MCF 10A (cell line): Measurements from ENCODE around the gene DEPDC7. TPM values are rescaled to one million over a fixed set of nuclear protein-coding genes. Genes with fewer than 3 reads are reported as not detected.

Experiments used
- BruUV-seq: library from RNA; stranded (reverse); fragments of 400-500 nt; replicated peaks from 2 replicates; lab custom pipeline; 2021; lab: Mats Ljungman, UMichigan
- CTCF ChIA-PET: fragments of 300-600 bp; sonication (Branson Sonifier 250); formaldehyde crosslinking; extraction: SDS; loops from one replicate; lab custom pipeline; 2021; ENCODE audit warnings: antibody characterized with exemption, inconsistent platforms; lab: Yijun Ruan, JAX
- POLR2A ChIA-PET: fragments of 300-600, 350-650 bp; sonication (Branson Sonifier 250); formaldehyde crosslinking; extraction: SDS; loops from one replicate; lab custom pipeline; 2020; ENCODE audit warnings: antibody characterized with exemption, inconsistent platforms; lab: Yijun Ruan, JAX
- DNase-seq: peaks from one replicate; pipeline ENCODE4 v3.0.0-alpha.2; 2018; ENCODE audit not compliant: unreplicated experiment
- H3K27ac Mint-ChIP-seq: one replicate; pipeline ENCODE4 v1.8.0; 2022; ENCODE audit warnings: mild to moderate bottlenecking, low read depth, mixed read lengths; ENCODE audit not compliant: unreplicated experiment
- H3K27me3 Mint-ChIP-seq: one replicate; pipeline ENCODE4 v1.8.0; 2022; ENCODE audit warnings: mixed read lengths; ENCODE audit not compliant: insufficient read depth, unreplicated experiment
- H3K36me3 Mint-ChIP-seq: one replicate; pipeline ENCODE4 v1.8.0; 2022; ENCODE audit warnings: mild to moderate bottlenecking, moderate library complexity, mixed read lengths; ENCODE audit not compliant: insufficient read depth, unreplicated experiment
- H3K4me1 Mint-ChIP-seq: one replicate; pipeline ENCODE4 v1.8.0; 2022; ENCODE audit warnings: mixed read lengths; ENCODE audit not compliant: insufficient read depth, unreplicated experiment
- H3K4me3 Mint-ChIP-seq: one replicate; pipeline ENCODE4 v1.8.0; 2022; ENCODE audit warnings: mild to moderate bottlenecking, moderate library complexity, mixed read lengths; ENCODE audit not compliant: unreplicated experiment
- H3K9me3 Mint-ChIP-seq: one replicate; pipeline ENCODE4 v1.8.0; 2022; ENCODE audit warnings: mixed read lengths; ENCODE audit not compliant: unreplicated experiment
- intact Hi-C: fragments of 100-400 bp; cut with micrococcal nuclease; formaldehyde crosslinking; loops from 2 replicates; pipeline ENCODE4 v1.14.1; 2022
- total RNA-seq: library from RNA; stranded (reverse); gene quantifications from 2 replicates; pipeline ENCODE4 v1.2.3, GENCODE V29; 2022
- TF ChIP-seq, protein P1 (sequence below): fragments of 200-600 bp; IDR thresholded peaks from one replicate; pipeline ENCODE4 v1.8.0; 2022; ENCODE audit warnings: antibody characterized with exemption, mild to moderate bottlenecking; ENCODE audit not compliant: unreplicated experiment

DEPDC7 gene
- total RNA-seq, 1 experiment from 2014 or later, result 3.6 TPM

DNA sequence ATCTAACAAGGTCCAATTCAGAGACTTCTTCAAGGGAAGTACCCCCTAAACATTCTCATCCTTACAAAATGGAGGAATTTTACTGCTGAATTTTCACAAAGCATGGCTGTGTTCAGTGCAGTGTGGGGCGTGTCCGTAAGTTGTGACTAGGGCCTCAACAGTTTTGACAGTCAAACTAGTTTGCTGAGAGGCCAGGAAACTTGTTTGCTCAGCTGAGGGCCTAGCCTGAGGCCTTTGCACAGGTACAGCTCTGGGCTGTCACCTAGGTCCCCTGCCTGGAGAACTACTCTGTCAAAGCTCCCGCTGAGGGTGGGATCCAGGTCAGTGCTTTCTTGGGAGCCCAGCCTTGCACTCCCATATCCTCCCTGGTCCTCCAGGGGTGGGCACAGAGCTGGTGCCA is 51.6 kb downstream of the DEPDC7 start:
- POLR2A ChIA-PET, result interaction anchor here (0.5 to 0.7 kb wide), 2 partner anchors 20 to 23 kb away, joined by 3 to 6 read pairs; no protein-coding TSS in a partner anchor
- intact Hi-C loops, result loop anchor here (10.0 kb wide), 1 partner anchor 52 kb away; the partner anchor contains the start of gene DEPDC7
- H3K36me3 Mint-ChIP-seq, result peaks cover 84% of the 10 kb centered on the region

DNA sequence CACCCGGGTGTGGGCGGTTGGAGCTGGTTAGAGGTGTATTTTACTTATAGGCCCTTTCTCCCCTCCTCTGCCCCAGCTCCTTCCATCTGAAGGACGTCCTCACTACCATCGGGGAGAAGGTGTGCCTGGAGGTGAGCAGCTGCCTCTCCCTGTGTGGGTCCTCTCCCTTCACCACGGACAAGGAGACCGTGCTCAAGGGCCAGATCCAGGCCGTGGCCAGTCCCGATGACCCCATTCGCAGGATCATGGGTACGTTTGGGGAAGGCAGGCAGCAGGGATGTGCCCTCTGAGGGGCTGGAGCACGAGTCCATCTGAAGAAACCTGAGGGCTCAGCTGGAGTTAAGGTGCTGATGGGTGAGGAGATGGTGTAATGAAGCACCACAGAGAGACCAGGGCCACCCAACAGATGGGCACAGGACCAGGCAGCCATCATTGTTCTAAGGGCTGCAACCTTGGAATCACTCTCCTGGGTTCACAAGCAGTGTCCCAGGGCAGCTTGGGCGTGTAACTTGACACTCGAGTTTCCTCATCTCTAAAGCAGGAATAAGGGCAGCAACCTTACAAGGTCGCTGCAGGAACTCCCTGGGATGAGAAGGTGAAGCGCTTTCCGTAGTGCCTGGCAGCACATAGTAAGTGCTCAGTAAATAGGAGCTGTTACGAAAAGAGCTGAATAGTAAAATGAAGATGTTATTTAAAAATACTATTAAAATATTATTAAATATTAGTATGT is 53.1 kb downstream of the DEPDC7 start:
- intact Hi-C loops, result loop anchor here (10.0 kb wide), 1 partner anchor 54 kb away; the partner anchor contains the start of gene DEPDC7

More for the DNA sequence above, 51.6 kb downstream of the DEPDC7 start:
- Mint-ChIP-seq H3K9me3 (no peaks in the 10 kb centered on the region), H3K27ac (no peak overlapping the region), H3K4me1 (peaks cover 23% of the 10 kb centered on the region), H3K27me3 (no peaks in the 10 kb centered on the region), H3K4me3 (no peak overlapping the region)
- CTCF ChIA-PET, result interaction anchor here (0.6 to 10.4 kb wide), 10 partner anchors 16 to 180 kb away, joined by 3 to 232 read pairs (median 3); no protein-coding TSS in a partner anchor
- no peak for DNase-seq
- no TSS peak for BruUV-seq
- TF ChIP-seq, protein P1, sequence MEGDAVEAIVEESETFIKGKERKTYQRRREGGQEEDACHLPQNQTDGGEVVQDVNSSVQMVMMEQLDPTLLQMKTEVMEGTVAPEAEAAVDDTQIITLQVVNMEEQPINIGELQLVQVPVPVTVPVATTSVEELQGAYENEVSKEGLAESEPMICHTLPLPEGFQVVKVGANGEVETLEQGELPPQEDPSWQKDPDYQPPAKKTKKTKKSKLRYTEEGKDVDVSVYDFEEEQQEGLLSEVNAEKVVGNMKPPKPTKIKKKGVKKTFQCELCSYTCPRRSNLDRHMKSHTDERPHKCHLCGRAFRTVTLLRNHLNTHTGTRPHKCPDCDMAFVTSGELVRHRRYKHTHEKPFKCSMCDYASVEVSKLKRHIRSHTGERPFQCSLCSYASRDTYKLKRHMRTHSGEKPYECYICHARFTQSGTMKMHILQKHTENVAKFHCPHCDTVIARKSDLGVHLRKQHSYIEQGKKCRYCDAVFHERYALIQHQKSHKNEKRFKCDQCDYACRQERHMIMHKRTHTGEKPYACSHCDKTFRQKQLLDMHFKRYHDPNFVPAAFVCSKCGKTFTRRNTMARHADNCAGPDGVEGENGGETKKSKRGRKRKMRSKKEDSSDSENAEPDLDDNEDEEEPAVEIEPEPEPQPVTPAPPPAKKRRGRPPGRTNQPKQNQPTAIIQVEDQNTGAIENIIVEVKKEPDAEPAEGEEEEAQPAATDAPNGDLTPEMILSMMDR, result no peak

DNA sequence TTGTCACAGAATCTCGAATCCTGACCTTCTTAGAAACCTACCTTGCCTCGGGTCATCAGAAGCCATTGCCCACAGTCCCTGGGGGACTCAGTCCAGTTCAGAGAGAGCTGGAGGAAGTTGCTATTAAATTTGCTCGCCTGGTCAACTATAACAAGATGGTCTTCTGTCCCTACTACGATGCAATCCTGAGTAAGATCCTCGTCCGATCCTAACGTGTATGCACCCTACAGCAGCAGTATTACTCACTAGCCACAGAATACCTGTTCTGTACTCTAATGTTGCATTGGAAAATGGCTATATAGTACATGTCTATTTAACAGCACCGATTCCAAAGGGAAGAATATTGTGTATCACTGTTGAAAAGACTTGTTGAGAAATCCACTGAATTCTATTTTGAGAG is 56.8 kb downstream of the DEPDC7 start:
- H3K27me3 Mint-ChIP-seq, result no peaks in the 10 kb centered on the region
- no TSS peak for BruUV-seq
- H3K4me1 Mint-ChIP-seq, result no peaks in the 10 kb centered on the region
- ChIA-PET CTCF (interaction anchor here (0.7 kb wide), 1 partner anchor 111 kb away, joined by 3 read pairs; no protein-coding TSS in a partner anchor), POLR2A (no interaction called here)
- no peak overlapping the region for H3K27ac Mint-ChIP-seq
- TF ChIP-seq, protein P1, result no peak
- no peaks in the 10 kb centered on the region for H3K9me3 Mint-ChIP-seq
- intact Hi-C loops, result no loop called here
- DNase-seq, result no peak
- H3K4me3 Mint-ChIP-seq, result no peak overlapping the region
- peaks cover 88% of the 10 kb centered on the region for H3K36me3 Mint-ChIP-seq

More for the DNA sequence above, 53.1 kb downstream of the DEPDC7 start:
- DNase-seq, result no peak
- H3K4me1 Mint-ChIP-seq, result peaks cover 9% of the 10 kb centered on the region
- POLR2A ChIA-PET, result no interaction called here
- H3K27me3 Mint-ChIP-seq, result no peaks in the 10 kb centered on the region
- H3K4me3 Mint-ChIP-seq, result no peak overlapping the region
- no peak overlapping the region for H3K27ac Mint-ChIP-seq
- TF ChIP-seq, protein P1, result no peak
- no TSS peak for BruUV-seq
- H3K36me3 Mint-ChIP-seq, result peaks cover 90% of the 10 kb centered on the region
- CTCF ChIA-PET, result interaction anchor here (0.6 to 10.4 kb wide), 5 partner anchors 8 to 228 kb away, joined by 3 to 232 read pairs (median 3); no protein-coding TSS in a partner anchor
- no peaks in the 10 kb centered on the region for H3K9me3 Mint-ChIP-seq

Other genes starting within 250 kb of the DEPDC7 start
- 0.09 and 0.17 TPM in 2 replicates for gene CCDC73, start 221.2 kb upstream of the DEPDC7 start, total RNA-seq
- 1.1 and 1.2 TPM in 2 replicates for gene PRRG4, start 186.0 kb upstream of the DEPDC7 start, total RNA-seq
- gene QSER1, start 123.1 kb upstream of the DEPDC7 start, total RNA-seq, result 34.0 and 39.3 TPM in 2 replicates
- gene TCP11L1, start 23.7 kb downstream of the DEPDC7 start, total RNA-seq, result 25.8 and 26.9 TPM in 2 replicates
- 37.5 and 48.4 TPM in 2 replicates for gene CSTF3, start 145.6 kb downstream of the DEPDC7 start, total RNA-seq
- 51.4 and 53.7 TPM in 2 replicates for gene HIPK3, start 241.5 kb downstream of the DEPDC7 start, total RNA-seq